H1 (cell line): ENCODE data around the gene FCHO1. TPM values are rescaled to one million over a fixed set of nuclear protein-coding genes. Genes with fewer than 3 reads are reported as not detected.

ENCODE experiments used
- SUZ12 ChIP-seq: fragments of 200-600 bp; sonication (generic); IDR thresholded peaks from 2 replicates; pipeline ENCODE4 v1.6.1; 2012; ENCODE audit warnings: mild to moderate bottlenecking, inconsistent platforms, low read length, moderate library complexity, mixed read lengths
- polyA plus RNA-seq, 7 experiments: library from polyadenylated mRNA; depleted of rRNA in 3 of 7; stranded (reverse) in 5 of 7; unstranded in 2 of 7; fragments of >200 nt in 5 of 7; fragments of 200-250 nt in 2 of 7; gene quantifications; 1 replicate in 5 of 7; 2 replicates in 1 of 7; 4 replicates in 1 of 7; pipeline versions ENCODE4 v1.2.1 to v1.2.3, GENCODE V29; 2011 to 2013; ENCODE audit warnings: missing spikeins in 2 of 7, mixed read lengths in 2 of 7
- total RNA-seq: library from RNA; stranded (reverse); fragmentation: NEBNext Ultra II Directional; extraction: Animal tissue kit (Norgen Biotek cat#: 25700); gene quantifications from 2 replicates; pipeline ENCODE4 v1.2.1, GENCODE V29; 2021

Gene FCHO1
- total and polyA plus RNA-seq, 2 of the 8 experiments (the other 6 are each of a cell fraction or from before 2014, with no cell fraction given), result 13.0 to 25.9 TPM

- TF ChIP-seq SUZ12, result no peak
These were observed 78.7 kb downstream of the FCHO1 start (continued) for GRCh38 chr19:17829855-17830566.
